Lower leg skin (tissue), 3 donors: ENCODE measurements around the gene EFCAB8.

ENCODE experiments used
- CTCF ChIP-seq, 3 donors: fragments of 450-650 bp; IDR thresholded peaks; one replicate each; pipeline ENCODE4 v1.5.1; 2016; ENCODE audit warnings: antibody characterized with exemption in 3 of 3, mild to moderate bottlenecking in 3 of 3, moderate library complexity in 2 of 3
- POLR2A ChIP-seq, 2 donors: fragments of 450-650 bp; IDR thresholded peaks; one replicate each; pipeline ENCODE4 v1.6.1; 2016 to 2017; ENCODE audit warnings: antibody characterized with exemption in 2 of 2, mild to moderate bottlenecking in 1 of 2, moderate library complexity in 1 of 2

- TF ChIP-seq CTCF (IDR thresholded peaks at IDR 0.05) (no peak), POLR2A (IDR thresholded peaks at IDR 0.05) (no peak)
Measured at GRCh38 chr20:32999603-33000250, 141.0 kb downstream of the EFCAB8 start.
